ENCODE data around the gene CTSC.

CTSC gene

GRCh38 chr11:88297421-88297820, 40.1 kb downstream of the CTSC start:
- no peak overlapping the region for H3K4me3 ChIP-seq (ENCODE audit: low read depth, low read length)
- no peak for DNase-seq (ENCODE audit: low read depth)
- no peak for TF ChIP-seq POLR2A (IDR thresholded peaks at IDR 0.05; ENCODE audit: extremely low read depth, insufficient read length)
- no peak for TF ChIP-seq MYC (IDR thresholded peaks at IDR 0.05; ENCODE audit: low read depth, low read length)
- no peak for TF ChIP-seq CTCF (IDR thresholded peaks at IDR 0.05; ENCODE audit: low read depth, low read length)
- TF ChIP-seq MAX (IDR thresholded peaks at IDR 0.05; ENCODE audit: low read depth, low read length) = no peak

DNA sequence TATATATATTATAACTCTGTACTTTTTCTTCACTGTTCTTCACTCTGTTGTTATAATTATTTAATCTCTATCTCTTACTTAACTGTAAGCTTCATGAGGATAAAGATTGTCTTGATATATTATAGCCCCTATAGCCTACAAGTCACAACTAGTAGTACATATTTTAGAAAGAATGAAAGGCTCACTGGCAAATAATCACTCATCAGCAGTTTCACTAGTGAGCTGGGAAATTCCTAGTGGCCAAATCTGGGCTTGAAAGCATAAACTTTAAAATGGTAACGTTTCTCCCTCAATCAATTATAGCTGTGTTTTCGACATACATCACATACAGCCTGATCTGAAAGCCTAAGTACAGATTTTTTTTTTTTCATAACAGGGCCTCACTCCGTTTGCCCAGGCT, 42.5 kb downstream of the CTSC start:
- no peak overlapping the region for H3K4me3 ChIP-seq (ENCODE audit: low read depth, low read length)
- TF ChIP-seq CTCF (IDR thresholded peaks at IDR 0.05; ENCODE audit: low read depth, low read length) = no peak
- TF ChIP-seq POLR2A (IDR thresholded peaks at IDR 0.05; ENCODE audit: extremely low read depth, insufficient read length) = no peak
- no peak for TF ChIP-seq MYC (IDR thresholded peaks at IDR 0.05; ENCODE audit: low read depth, low read length)
- no peak for TF ChIP-seq MAX (IDR thresholded peaks at IDR 0.05; ENCODE audit: low read depth, low read length)
- DNase-seq (ENCODE audit: low read depth) = no peak

DNA sequence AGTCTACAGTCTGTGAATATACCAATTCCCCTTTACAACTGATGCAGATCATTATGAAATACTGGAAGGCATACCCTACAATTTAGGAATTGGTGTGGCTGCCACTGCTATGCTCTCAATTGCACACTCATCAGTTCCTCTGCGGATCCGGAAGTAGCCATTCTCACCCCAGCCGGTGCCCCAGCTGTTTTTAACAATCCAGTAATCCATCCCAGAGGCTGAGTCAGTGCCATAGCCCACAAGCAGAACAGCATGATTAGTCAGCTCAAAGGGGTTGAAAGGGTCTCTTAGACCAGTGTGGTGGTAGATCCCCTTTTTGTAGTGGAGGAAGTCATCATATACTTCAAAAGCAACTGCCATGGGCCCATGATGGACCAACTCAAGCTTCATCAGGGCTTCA, 43.6 kb downstream of the CTSC start:
- DNase-seq (ENCODE audit: low read depth) = peak; percentile 15
- no peak overlapping the region for H3K4me3 ChIP-seq (ENCODE audit: low read depth, low read length)
- no peak for TF ChIP-seq CTCF (IDR thresholded peaks at IDR 0.05; ENCODE audit: low read depth, low read length)
- TF ChIP-seq MAX (IDR thresholded peaks at IDR 0.05; ENCODE audit: low read depth, low read length) = no peak

DNA sequence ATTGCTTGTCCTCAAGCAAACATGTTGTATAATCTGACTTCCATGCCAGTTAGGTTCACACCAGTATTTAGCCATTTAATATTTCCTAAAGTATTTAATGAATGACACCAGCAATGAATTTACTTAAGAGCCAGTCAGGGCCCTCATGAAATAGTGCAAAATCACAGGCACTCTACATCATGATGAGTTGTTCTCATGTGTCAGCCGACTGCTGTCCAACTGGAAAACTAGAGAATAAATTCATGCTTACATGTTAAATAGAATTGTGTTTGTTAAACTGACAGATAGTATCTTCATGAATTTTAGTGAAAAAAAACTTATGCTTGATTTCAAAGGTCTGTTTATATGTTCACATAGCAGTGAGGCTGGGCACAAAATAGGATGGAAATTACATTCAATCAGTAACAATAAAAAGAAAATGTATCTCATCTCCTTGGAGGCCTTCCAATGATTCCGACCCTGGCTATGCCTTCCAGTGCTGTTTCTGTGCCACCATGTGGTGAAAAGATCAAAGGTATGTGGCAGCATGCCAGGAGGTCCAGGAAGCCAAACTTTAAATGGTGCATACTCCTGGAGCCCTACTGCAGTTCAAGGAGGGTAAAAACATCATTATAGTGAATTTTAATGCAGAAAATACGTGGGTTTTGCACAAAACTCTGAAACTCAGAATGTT, 45.2 kb downstream of the CTSC start:
- TF ChIP-seq POLR2A (IDR thresholded peaks at IDR 0.05; ENCODE audit: extremely low read depth, insufficient read length) (no peak), CTCF (IDR thresholded peaks at IDR 0.05; ENCODE audit: low read depth, low read length) (no peak), MAX (IDR thresholded peaks at IDR 0.05; ENCODE audit: low read depth, low read length) (no peak), MYC (IDR thresholded peaks at IDR 0.05; ENCODE audit: low read depth, low read length) (no peak)
- no peak overlapping the region for H3K4me3 ChIP-seq (ENCODE audit: low read depth, low read length)
- DNase-seq (ENCODE audit: low read depth) = no peak

DNA sequence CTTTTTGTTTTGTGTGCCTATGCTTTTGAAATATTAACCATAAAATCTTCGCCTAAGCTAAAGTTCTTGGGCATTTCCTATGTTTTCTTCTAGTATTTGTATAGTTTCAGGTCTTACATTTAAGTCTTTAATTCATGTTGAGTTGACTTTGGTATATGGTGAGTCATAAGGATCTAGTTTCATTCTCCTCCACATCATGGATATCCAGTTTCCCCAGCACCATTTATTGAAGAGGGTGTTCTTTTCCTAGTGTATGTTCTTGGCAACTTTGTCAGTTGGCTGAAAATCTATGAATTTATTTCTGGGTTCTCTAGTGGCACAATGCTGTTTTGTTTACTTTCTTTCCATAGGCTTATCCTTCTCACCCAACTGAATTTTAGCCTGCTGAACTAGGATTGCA, 49.0 kb downstream of the CTSC start:
- DNase-seq (ENCODE audit: low read depth) = no peak
- TF ChIP-seq MYC (IDR thresholded peaks at IDR 0.05; ENCODE audit: low read depth, low read length) (no peak), MAX (IDR thresholded peaks at IDR 0.05; ENCODE audit: low read depth, low read length) (no peak), POLR2A (IDR thresholded peaks at IDR 0.05; ENCODE audit: extremely low read depth, insufficient read length) (no peak), CTCF (IDR thresholded peaks at IDR 0.05; ENCODE audit: low read depth, low read length) (no peak)
- no peak overlapping the region for H3K4me3 ChIP-seq (ENCODE audit: low read depth, low read length)
